Left forelimb (tissue), 1 donor: ENCODE results near the gene KCNJ1.

Experiments used
- DNase-seq: peaks from one replicate; pipeline ENCODE4 v3.0.0-alpha.2; 2018; ENCODE audit warnings: low spot score

The KCNJ1 gene

DNA sequence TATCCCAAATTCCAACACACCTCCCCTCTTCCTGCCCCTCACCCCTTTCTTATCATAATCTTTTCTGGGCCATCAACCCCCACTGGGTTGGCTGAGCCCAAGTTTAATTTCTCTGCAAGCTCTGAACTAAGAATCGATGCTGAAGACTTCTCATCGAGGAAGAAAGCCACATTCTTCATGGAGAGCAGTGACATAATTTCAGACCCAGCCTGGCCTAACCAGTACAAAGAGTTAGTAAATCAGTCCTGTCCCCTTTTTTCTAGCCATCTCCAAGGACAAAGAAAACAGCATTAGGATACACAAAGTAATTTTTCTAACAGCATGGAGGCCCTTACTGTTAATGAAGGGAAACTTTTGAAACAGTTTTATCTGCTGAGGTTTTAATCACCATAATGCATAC, 45.0 kb downstream of the KCNJ1 start:
- no peak for DNase-seq

GRCh38 chr11:128821556-128821955, 45.5 kb downstream of the KCNJ1 start:
- no peak for DNase-seq

DNA sequence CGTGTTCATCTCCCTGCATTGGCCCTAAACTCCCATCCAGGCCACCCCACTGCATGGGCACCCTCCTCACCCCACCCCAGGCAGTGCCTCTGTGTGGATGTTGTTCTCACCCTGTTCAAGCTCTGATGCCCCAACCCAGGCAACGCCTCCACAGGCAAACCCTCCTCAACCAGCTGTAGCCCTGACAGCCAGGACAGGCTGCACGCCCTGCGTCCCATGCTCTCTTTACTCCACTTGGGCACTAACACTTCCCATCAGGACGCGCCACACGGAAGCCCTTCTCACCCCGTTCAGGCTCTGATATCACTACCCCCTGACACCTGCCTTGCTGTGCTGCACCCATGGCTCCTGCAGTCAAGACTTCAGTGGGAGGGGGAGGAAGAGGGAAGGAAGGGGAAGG, 47.9 kb downstream of the KCNJ1 start:
- no peak for DNase-seq

- DNase-seq = no peak
Observed at GRCh38 chr11:128814856-128815705, 52.0 kb downstream of the KCNJ1 start.

DNA sequence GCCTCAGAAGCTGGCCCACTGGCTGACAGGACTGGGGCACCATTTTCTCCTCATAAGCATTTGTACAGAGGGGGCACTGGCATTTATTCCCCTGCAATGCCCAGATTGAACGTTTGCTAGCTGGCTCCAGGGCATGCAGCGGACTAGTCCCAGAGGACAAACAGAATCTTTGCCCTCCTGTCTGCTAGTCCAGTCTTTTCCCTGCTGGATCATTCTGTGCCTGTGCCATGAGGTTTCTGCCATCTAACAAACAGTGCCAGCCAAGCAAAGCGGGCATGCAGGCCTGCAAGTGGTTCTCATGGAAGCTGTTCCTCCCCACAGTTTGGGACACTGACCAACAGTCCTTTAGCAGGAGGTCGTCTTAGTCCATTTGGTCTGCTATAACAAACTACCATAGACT, 53.4 kb downstream of the KCNJ1 start:
- DNase-seq = no peak

DNA sequence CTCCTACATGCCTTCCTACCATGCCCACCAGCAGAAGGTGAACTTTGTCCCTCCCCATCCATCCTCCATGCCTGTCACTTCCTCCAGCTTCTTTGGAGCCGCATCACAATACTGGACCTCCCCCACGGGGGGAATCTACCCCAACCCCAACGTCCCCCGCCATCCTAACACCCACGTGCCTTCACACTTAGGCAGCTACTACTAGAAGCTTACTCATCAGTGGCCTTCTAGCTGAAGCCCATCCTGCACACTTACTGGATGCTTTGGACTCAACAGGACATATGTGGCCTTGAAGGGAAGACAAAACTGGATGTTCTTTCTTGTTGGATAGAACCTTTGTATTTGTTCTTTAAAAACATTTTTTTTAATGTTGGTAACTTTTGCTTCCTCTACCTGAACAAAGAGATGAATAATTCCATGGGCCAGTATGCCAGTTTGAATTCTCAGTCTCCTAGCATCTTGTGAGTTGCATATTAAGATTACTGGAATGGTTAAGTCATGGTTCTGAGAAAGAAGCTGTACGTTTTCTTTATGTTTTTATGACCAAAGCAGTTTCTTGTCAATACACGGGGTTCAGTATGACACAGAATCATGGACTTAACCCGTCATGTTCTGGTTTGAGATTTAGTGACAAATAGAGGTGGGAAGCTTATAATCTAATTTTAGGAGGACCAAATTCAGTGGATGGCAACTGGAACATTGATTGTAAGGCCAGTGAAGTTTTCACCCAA, 56.1 kb downstream of the KCNJ1 start:
- no peak for DNase-seq

DNA sequence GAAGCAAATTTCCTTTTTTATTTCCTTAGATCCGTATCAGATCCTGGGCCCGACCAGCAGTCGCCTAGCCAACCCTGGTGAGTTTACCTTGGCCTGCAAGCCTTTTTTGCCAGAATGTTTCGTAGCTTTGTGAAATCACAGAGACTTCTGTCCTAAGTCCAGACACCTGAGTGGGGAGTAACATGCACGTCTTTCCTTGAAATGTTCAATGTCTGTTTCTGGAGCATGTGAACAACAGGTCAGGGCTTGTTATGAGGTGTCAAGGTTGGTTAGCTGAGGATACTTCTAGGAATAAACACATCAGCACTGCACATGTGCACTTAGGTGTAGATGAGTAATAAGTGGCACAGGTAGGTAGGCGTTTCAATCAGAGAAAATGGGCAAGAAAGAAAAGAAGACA, 58.0 kb downstream of the KCNJ1 start:
- no peak for DNase-seq

- no peak for DNase-seq
Observed at GRCh38 chr11:128807909-128808308, 59.2 kb downstream of the KCNJ1 start.

DNA sequence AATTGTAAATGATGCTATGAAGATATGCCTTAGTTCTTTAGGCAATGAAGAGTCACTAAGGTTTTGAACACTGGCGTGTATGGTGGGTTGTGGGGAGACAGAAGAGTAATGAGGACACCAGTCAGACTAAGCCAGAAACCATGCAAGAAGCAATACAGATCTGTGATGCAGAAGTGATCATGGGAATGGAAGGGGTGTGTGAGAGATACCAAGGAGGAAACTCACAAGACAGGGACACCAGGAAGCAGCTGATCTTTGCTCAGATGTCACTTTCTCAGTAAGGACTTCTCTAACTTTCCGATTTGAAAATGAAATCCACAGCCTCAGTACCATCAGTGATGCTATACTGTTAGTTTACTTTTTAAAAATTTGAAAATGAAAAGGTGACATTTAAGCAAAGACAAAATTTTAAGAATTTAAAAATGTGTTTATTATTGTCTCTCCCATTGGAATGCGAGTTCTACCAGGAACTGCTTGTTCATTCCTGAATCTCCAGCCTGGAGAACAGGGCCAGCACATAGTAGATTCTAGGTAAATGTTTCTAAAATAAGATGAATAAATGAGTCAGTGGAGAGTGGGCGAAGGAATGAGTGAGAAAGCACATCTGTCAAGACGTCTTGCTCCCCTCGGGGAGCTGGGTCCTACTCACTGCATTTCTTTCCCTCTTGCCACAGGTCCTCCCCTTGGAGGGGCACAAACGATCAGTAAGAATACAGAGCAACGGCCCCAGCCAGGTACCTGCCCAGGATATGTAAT, 60.4 kb downstream of the KCNJ1 start:
- no peak for DNase-seq

GRCh38 chr11:128804481-128804880, 62.6 kb downstream of the KCNJ1 start:
- no peak for DNase-seq

DNA sequence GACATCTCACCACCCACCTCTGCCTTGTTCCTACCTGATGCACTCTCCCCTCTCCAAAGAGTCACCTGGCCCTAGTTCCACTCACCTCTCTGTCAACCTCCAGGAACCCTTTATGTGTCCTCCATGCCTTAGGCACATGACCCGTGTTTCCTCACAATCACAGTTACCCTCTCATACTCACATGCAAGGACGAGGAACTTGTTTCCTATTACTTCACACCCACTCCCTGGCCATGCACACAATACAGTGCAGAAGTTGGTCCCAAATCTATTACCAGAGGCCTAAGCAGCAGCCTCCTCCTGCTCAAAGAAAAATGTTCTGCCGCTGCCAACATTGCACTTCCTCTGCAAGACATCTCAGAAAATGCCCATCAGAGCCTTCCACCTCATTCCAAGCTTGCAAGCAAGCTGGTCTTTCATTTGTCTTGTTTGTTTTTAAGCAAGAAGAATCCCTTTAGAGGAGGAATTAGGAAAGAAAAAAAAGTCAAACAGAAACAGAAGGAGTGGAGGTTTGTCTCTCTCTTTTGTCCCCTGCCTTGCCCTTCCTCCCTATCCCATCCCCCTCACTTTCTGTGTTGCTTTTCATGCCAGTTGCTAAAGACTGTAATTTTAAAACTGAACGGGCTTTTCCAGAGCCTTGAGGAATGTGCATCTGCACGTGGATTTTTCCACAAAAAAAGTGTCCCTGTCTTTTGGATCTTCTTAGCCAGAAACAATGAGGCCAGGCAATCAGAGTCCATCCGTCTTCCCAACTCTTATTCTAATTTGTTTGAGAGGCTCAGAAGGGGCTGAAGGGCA, 63.4 kb downstream of the KCNJ1 start:
- no peak for DNase-seq

DNA sequence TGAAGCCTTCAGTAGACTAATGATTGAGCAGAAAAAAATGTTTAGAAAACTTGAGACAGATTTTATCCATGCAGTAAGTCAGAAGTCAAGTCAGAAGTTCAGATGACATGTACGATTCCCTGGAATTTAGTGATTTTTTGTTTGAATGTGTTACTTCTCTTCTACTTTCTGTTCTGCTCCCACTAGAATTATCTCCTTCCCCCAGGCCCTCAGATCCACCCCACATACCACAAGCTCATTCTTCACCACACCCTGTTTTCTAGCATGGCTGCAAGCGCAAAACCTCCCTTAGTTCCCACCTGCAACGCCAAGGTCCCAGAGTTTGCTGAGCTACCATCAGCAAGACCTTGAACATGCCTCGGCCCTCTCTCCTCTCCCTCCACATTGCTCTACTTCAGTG, 64.1 kb downstream of the KCNJ1 start:
- DNase-seq = no peak

GRCh38 chr11:128802358-128802981, 64.6 kb downstream of the KCNJ1 start:
- DNase-seq = no peak

- no peak for DNase-seq
Observed at GRCh38 chr11:128800871-128801417, 66.2 kb downstream of the KCNJ1 start.

GRCh38 chr11:128796270-128796669, 70.8 kb downstream of the KCNJ1 start:
- no peak for DNase-seq

GRCh38 chr11:128790196-128790595, 76.9 kb downstream of the KCNJ1 start:
- no peak for DNase-seq

DNA sequence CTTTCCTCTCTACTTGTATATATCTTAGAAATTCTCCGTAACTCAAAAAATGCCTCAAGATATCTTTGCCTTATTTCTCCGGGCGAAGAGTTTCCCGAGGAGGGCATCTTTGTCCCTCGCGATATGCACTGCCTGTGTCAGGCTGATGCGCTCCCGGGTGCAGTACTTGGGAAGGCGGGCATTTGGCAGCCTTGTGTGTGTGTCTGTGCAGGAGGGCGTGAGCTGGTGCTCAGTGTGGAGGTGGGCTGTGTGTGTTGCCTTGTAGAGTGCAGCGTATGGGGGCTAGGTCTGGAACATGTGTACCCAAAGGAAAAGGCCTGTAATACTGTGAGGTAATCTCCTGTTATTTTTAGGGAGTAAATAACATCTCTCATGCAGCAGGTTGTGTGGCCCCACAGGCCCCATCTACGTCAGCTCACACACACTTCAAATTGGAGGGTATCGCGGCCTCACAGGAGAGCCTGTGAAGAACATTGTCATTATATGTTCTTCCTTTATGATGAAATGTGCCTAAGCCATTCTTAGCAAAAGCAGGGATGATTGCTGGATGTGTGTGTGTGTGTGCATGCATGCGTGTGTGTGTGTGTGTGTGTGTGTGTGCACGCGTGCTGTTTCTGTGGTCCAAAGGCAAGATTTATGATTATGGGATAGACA, 77.5 kb downstream of the KCNJ1 start:
- no peak for DNase-seq
